Muscle layer of duodenum (tissue), 2 donors: ENCODE data around the gene GALNT7.

Experiments used
- H3K27ac ChIP-seq: one replicate; pipeline ENCODE4 v1.7.0; 2013; ENCODE audit warnings: mild to moderate bottlenecking, low read length
- H3K27me3 ChIP-seq: one replicate; pipeline ENCODE4 v1.7.0; 2013; ENCODE audit warnings: low read depth, mild to moderate bottlenecking, control low read depth, low read length
- H3K36me3 ChIP-seq, 2 donors: one replicate each; pipeline ENCODE4 v1.7.0; 2013; ENCODE audit warnings: low read length in 2 of 2, control low read depth in 1 of 2, mild to moderate bottlenecking in 1 of 2; ENCODE audit not compliant: insufficient read depth in 2 of 2, control insufficient read depth in 1 of 2
- H3K4me1 ChIP-seq, 2 donors: one replicate each; pipeline ENCODE4 v1.7.0; 2013; ENCODE audit warnings: low read length in 2 of 2, mild to moderate bottlenecking in 2 of 2, control low read depth in 1 of 2, moderate library complexity in 1 of 2; ENCODE audit not compliant: insufficient read depth in 2 of 2, control insufficient read depth in 1 of 2
- H3K4me3 ChIP-seq, 2 donors: one replicate each; pipeline ENCODE4 v1.7.0; 2013; ENCODE audit warnings: low read length in 2 of 2, low read depth in 1 of 2, mild to moderate bottlenecking in 1 of 2
- H3K9me3 ChIP-seq, 2 donors: one replicate each; pipeline ENCODE4 v1.7.0; 2013; ENCODE audit warnings: low read length in 2 of 2, control low read depth in 1 of 2, mild to moderate bottlenecking in 1 of 2; ENCODE audit not compliant: control insufficient read depth in 1 of 2
- donor health status: healthy.

Gene GALNT7

DNA sequence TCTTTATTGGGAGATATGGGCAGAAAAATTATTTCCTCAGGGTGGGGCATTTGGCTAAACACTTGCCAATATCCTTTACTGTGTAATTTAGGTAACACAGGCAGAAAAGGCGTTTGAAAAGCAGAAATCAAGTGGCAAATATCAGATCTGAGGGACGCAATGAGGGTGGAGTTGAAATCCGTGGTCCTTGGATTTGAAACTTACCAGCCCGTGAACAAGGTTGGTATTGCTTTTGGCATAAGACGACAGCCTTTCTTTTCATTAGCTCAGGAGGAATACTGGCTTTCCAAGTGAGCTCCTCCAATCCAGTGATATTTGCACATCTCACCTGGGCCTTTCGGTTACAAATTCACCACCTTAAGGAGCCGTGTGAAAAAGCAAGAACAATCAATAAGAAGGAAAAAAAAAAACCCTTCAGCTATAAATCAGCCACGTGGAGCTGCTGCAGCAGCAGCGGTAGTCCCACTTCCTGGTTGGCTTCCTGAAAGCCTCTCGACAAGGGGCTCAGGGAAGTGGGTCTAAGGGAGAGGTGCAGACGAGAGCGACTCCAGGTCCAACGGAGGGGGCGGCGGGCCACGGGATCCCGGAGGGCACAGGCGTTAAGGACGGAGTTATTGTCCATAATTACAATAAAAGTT, 734 bp upstream of the GALNT7 start:
- Histone ChIP-seq H3K9me3 (no peaks in the 10 kb centered on the region), H3K27me3 (no peaks in the 10 kb centered on the region), H3K36me3 (no peaks in the 10 kb centered on the region), H3K27ac (peak overlapping the region; percentile 87), H3K4me3 (peak overlapping the region; percentile 87 to 88), H3K4me1 (peaks cover 8 to 14% of the 10 kb centered on the region in 2 donors)

DNA sequence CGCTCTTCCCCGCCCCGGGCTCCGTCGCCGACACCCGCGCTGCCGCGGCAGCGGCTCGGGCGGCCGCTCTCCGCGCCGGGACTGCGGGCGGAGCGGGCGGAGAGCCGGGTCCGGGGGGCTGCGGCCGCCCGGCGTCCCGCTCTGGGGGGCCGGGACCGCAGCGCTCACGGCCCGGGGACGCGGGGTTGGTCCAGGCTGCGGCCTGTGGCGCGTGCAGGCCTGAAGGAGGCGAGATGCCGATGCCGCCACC, 492 bp downstream of the GALNT7 start:
- H3K27me3 ChIP-seq, result no peaks in the 10 kb centered on the region
- H3K4me1 ChIP-seq, result peaks cover 8 to 14% of the 10 kb centered on the region in 2 donors
- H3K9me3 ChIP-seq, result no peaks in the 10 kb centered on the region
- no peaks in the 10 kb centered on the region for H3K36me3 ChIP-seq
- peak overlapping the region in 1 of 2 donors; percentile 87 for H3K4me3 ChIP-seq
- no peak overlapping the region for H3K27ac ChIP-seq

- Histone ChIP-seq H3K4me3 (peak overlapping the region; percentile 80 to 87), H3K4me1 (peaks cover 8 to 14% of the 10 kb centered on the region in 2 donors), H3K27me3 (no peaks in the 10 kb centered on the region), H3K9me3 (no peaks in the 10 kb centered on the region), H3K36me3 (no peaks in the 10 kb centered on the region), H3K27ac (peak overlapping the region; percentile 72)
These were observed 994 bp downstream of the GALNT7 start for GRCh38 chr4:173169428-173170181.

- Histone ChIP-seq H3K4me3 (peak overlapping the region; percentile 80 to 87), H3K27ac (peak overlapping the region; percentile 72), H3K27me3 (no peaks in the 10 kb centered on the region), H3K4me1 (peaks cover 8 to 14% of the 10 kb centered on the region in 2 donors), H3K36me3 (no peaks in the 10 kb centered on the region), H3K9me3 (no peaks in the 10 kb centered on the region)
These were observed 1.7 kb downstream of the GALNT7 start for GRCh38 chr4:173170182-173170778.

DNA sequence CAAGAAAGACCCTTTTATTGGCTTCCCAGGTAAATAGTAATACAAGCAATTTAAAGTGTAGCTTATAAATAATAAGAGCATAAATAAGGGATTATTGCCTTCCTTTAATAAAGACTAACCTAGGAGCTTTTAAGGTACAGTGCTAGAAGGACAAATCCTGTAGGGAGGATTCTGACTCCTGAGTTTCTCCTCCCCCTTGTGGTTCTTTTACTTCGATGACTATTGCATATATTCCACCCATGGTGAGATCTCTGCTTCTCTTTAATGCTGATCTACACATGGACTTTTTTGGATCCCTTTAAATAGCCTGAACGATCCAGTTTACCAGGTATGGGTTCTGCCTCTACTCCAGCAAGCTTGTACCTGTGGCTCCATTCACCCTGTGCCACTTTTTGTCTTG, 2.5 kb downstream of the GALNT7 start:
- H3K27me3 ChIP-seq, result no peaks in the 10 kb centered on the region
- peaks cover 8 to 14% of the 10 kb centered on the region in 2 donors for H3K4me1 ChIP-seq
- no peak overlapping the region for H3K27ac ChIP-seq
- H3K4me3 ChIP-seq, result no peak overlapping the region
- no peaks in the 10 kb centered on the region for H3K9me3 ChIP-seq
- no peaks in the 10 kb centered on the region for H3K36me3 ChIP-seq

- H3K9me3 ChIP-seq, result no peaks in the 10 kb centered on the region
- no peaks in the 10 kb centered on the region for H3K27me3 ChIP-seq
- H3K36me3 ChIP-seq, result no peaks in the 10 kb centered on the region
- peaks cover 8 to 14% of the 10 kb centered on the region in 2 donors for H3K4me1 ChIP-seq
- no peak overlapping the region for H3K4me3 ChIP-seq
- no peak overlapping the region for H3K27ac ChIP-seq
These were observed 3.4 kb downstream of the GALNT7 start for GRCh38 chr4:173171987-173172386.

DNA sequence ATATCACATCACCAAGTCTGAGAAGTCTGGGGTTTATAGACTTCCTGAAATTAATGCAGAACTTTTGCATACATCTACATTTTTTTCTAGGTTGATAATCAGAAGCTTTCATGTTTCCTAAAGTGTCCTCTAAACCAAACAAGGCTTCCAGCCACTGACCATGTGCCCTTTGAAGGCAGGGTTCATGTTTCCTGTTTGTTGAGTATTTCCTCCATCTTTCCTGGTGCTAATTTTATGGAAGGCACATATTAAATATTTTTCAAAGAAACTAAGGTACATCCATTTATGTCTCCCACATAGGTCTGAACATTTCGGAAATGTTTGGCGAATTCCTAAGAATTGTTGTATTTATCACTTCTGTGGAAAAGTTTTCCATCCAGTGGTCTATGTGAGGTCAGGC, 5.6 kb downstream of the GALNT7 start:
- peaks cover 4 to 7% of the 10 kb centered on the region in 2 donors for H3K4me1 ChIP-seq

GRCh38 chr4:173174594-173175012, 6.0 kb downstream of the GALNT7 start:
- Histone ChIP-seq H3K4me3 (no peak overlapping the region), H3K27ac (no peak overlapping the region), H3K36me3 (no peaks in the 10 kb centered on the region), H3K27me3 (no peaks in the 10 kb centered on the region), H3K9me3 (no peaks in the 10 kb centered on the region), H3K4me1 (peaks cover 4 to 7% of the 10 kb centered on the region in 2 donors)

More for the DNA sequence above, 5.6 kb downstream of the GALNT7 start:
- Histone ChIP-seq H3K27ac (no peak overlapping the region), H3K9me3 (no peaks in the 10 kb centered on the region), H3K4me3 (no peak overlapping the region), H3K27me3 (no peaks in the 10 kb centered on the region), H3K36me3 (no peaks in the 10 kb centered on the region)

DNA sequence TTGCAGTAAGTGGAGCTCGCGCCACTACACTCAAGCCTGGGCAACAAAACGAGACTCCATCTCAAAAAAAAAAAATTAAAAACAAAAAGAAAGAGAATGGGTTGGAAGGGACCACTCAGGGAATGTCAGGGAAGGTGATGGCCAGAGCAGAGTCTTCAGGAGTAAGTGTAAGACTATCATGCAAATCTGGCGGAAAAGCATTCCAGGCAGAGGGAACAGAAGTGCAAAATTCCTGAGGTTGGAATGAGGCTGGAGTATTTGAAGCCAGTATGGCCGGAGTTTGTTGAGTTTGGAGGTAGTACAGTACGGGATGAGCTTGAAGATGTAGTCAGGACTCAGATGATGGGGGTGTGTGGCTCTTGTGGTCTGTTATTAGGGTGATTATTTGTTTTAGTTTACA, 7.4 kb downstream of the GALNT7 start:
- Histone ChIP-seq H3K9me3 (no peaks in the 10 kb centered on the region), H3K36me3 (no peaks in the 10 kb centered on the region), H3K4me1 (no peaks in the 10 kb centered on the region), H3K27ac (no peak overlapping the region), H3K27me3 (no peaks in the 10 kb centered on the region), H3K4me3 (no peak overlapping the region)

DNA sequence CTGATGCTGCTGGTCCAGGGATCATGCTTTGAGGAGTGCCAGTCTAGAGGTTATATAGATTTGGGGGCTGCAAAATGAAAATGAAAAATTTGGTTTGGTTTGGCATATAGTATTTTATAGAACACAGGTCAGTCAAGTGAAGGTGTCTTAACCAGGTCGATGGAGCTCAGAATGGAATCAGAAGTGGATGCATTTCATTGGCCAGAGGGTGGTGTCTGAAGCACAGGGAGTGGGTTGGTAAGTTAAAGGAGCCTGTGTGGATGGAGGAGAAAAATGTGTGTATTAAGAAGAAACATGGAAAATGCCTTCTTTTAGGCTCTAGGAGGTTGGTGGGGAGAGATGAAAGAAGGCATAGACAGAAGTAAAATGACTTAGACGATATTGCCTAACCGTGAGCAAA, 8.6 kb downstream of the GALNT7 start:
- Histone ChIP-seq H3K9me3 (no peaks in the 10 kb centered on the region), H3K36me3 (no peaks in the 10 kb centered on the region), H3K4me1 (peaks cover 0 to 6% of the 10 kb centered on the region in 2 donors), H3K27me3 (no peaks in the 10 kb centered on the region), H3K4me3 (no peak overlapping the region), H3K27ac (no peak overlapping the region)

GRCh38 chr4:173178144-173178543, 9.5 kb downstream of the GALNT7 start:
- H3K36me3 ChIP-seq, result no peaks in the 10 kb centered on the region
- H3K9me3 ChIP-seq, result no peaks in the 10 kb centered on the region
- peaks cover 0 to 6% of the 10 kb centered on the region in 2 donors for H3K4me1 ChIP-seq
- H3K27ac ChIP-seq, result no peak overlapping the region
- H3K27me3 ChIP-seq, result no peaks in the 10 kb centered on the region
- H3K4me3 ChIP-seq, result no peak overlapping the region
